Subcutaneous abdominal adipose tissue (tissue), 5 donors: ENCODE data around the gene DNAH12.
"Not testable (repeated sequence)": the region's sequence is repeated elsewhere in the genome, so short reads cannot be mapped to it uniquely, and the experiment has no call there.

Source experiments
- H3K27ac ChIP-seq: one replicate; pipeline ENCODE4 v1.7.0; 2013; ENCODE audit warnings: low read depth, mild to moderate bottlenecking, inconsistent platforms, low read length, moderate library complexity
- H3K27me3 ChIP-seq, 5 donors: one replicate each; pipeline ENCODE4 v1.7.0; 2013; ENCODE audit warnings: low read length in 5 of 5, inconsistent platforms in 1 of 5; ENCODE audit not compliant: control insufficient read depth in 5 of 5, insufficient read depth in 4 of 5
- H3K36me3 ChIP-seq, 5 donors: one replicate each; pipeline ENCODE4 v1.7.0; 2013; ENCODE audit warnings: low read length in 5 of 5; ENCODE audit not compliant: control insufficient read depth in 5 of 5, insufficient read depth in 5 of 5
- H3K4me1 ChIP-seq, 5 donors: one replicate each; pipeline ENCODE4 v1.7.0; 2013; ENCODE audit warnings: low read length in 5 of 5, mild to moderate bottlenecking in 3 of 5, moderate library complexity in 1 of 5; ENCODE audit not compliant: control insufficient read depth in 5 of 5, insufficient read depth in 5 of 5
- H3K4me3 ChIP-seq, 5 donors: one replicate each; pipeline ENCODE4 v1.7.0; 2013; ENCODE audit warnings: low read length in 5 of 5, low read depth in 1 of 5
- H3K9ac ChIP-seq, 5 donors: one replicate each; pipeline ENCODE4 v1.7.0; 2013; ENCODE audit warnings: low read length in 5 of 5, mild to moderate bottlenecking in 4 of 5, moderate library complexity in 3 of 5
- H3K9me3 ChIP-seq, 5 donors: one replicate each; pipeline ENCODE4 v1.7.0; 2013; ENCODE audit warnings: low read length in 5 of 5; ENCODE audit not compliant: control insufficient read depth in 5 of 5
- donor health status: healthy.
- donor health status: healthy.
- donor health status: healthy.
- donor health status: healthy.
- donor health status: healthy.

DNAH12 gene

GRCh38 chr3:57386307-57386706, 157.8 kb downstream of the DNAH12 start:
- Histone ChIP-seq H3K27me3 (no peaks in the 10 kb centered on the region), H3K36me3 (no peaks in the 10 kb centered on the region), H3K27ac (no peak overlapping the region), H3K4me1 (no peaks in the 10 kb centered on the region), H3K4me3 (no peak overlapping the region), H3K9ac (no peak overlapping the region), H3K9me3 (no peaks in the 10 kb centered on the region)

GRCh38 chr3:57385498-57385897, 158.6 kb downstream of the DNAH12 start:
- no peaks in the 10 kb centered on the region for H3K36me3 ChIP-seq
- no peaks in the 10 kb centered on the region for H3K9me3 ChIP-seq
- no peaks in the 10 kb centered on the region for H3K27me3 ChIP-seq
- no peak overlapping the region for H3K4me3 ChIP-seq
- no peaks in the 10 kb centered on the region for H3K4me1 ChIP-seq
- H3K9ac ChIP-seq, result no peak overlapping the region
- H3K27ac ChIP-seq, result no peak overlapping the region

GRCh38 chr3:57383838-57384237, 160.3 kb downstream of the DNAH12 start:
- no peaks in the 10 kb centered on the region for H3K27me3 ChIP-seq
- H3K4me3 ChIP-seq, result no peak overlapping the region
- H3K4me1 ChIP-seq, result no peaks in the 10 kb centered on the region

GRCh38 chr3:57383406-57383805, 160.7 kb downstream of the DNAH12 start:
- H3K27ac ChIP-seq, result no peak overlapping the region
- H3K4me1 ChIP-seq, result no peaks in the 10 kb centered on the region
- H3K9ac ChIP-seq, result no peak overlapping the region
- H3K36me3 ChIP-seq, result no peaks in the 10 kb centered on the region
- H3K27me3 ChIP-seq, result no peaks in the 10 kb centered on the region
- H3K9me3 ChIP-seq, result no peaks in the 10 kb centered on the region
- H3K4me3 ChIP-seq, result no peak overlapping the region

More at GRCh38 chr3:57383838-57384237, 160.3 kb downstream of the DNAH12 start:
- H3K27ac ChIP-seq, result no peak overlapping the region
- H3K9ac ChIP-seq, result no peak overlapping the region
- H3K36me3 ChIP-seq, result no peaks in the 10 kb centered on the region
- H3K9me3 ChIP-seq, result no peaks in the 10 kb centered on the region

GRCh38 chr3:57382933-57383332, 161.2 kb downstream of the DNAH12 start:
- no peaks in the 10 kb centered on the region for H3K4me1 ChIP-seq
- H3K27me3 ChIP-seq, result no peaks in the 10 kb centered on the region
- H3K9ac ChIP-seq, result no peak overlapping the region
- no peak overlapping the region for H3K4me3 ChIP-seq
- H3K9me3 ChIP-seq, result no peaks in the 10 kb centered on the region
- no peaks in the 10 kb centered on the region for H3K36me3 ChIP-seq
- no peak overlapping the region for H3K27ac ChIP-seq

GRCh38 chr3:57370341-57370740, 173.8 kb downstream of the DNAH12 start:
- Histone ChIP-seq H3K9me3 (peaks cover 2 to 10% (median 3%) of the 10 kb centered on the region in 5 donors), H3K27ac (no peak overlapping the region), H3K36me3 (no peaks in the 10 kb centered on the region), H3K4me3 (no peak overlapping the region), H3K4me1 (no peaks in the 10 kb centered on the region), H3K27me3 (no peaks in the 10 kb centered on the region), H3K9ac (no peak overlapping the region)

GRCh38 chr3:57365089-57365488, 179.1 kb downstream of the DNAH12 start:
- H3K9me3 ChIP-seq, H3K27ac ChIP-seq, H3K27me3 ChIP-seq, H3K4me1 ChIP-seq, H3K36me3 ChIP-seq, H3K9ac ChIP-seq, H3K4me3 ChIP-seq: not testable (repeated sequence)

GRCh38 chr3:57356275-57356674, 187.9 kb downstream of the DNAH12 start:
- H3K27me3 ChIP-seq, H3K9ac ChIP-seq, H3K4me1 ChIP-seq, H3K36me3 ChIP-seq, H3K4me3 ChIP-seq, H3K27ac ChIP-seq, H3K9me3 ChIP-seq: not testable (repeated sequence)

GRCh38 chr3:57354768-57355167, 189.4 kb downstream of the DNAH12 start:
- H3K9me3 ChIP-seq, result no peaks in the 10 kb centered on the region
- H3K4me3 ChIP-seq, result no peak overlapping the region
- no peaks in the 10 kb centered on the region for H3K36me3 ChIP-seq
- no peaks in the 10 kb centered on the region for H3K27me3 ChIP-seq
- no peak overlapping the region for H3K27ac ChIP-seq
- H3K4me1 ChIP-seq, result no peaks in the 10 kb centered on the region
- no peak overlapping the region for H3K9ac ChIP-seq

- H3K27ac ChIP-seq, result no peak overlapping the region
- no peaks in the 10 kb centered on the region for H3K36me3 ChIP-seq
- H3K4me3 ChIP-seq, result no peak overlapping the region
- H3K9ac ChIP-seq, result no peak overlapping the region
- no peaks in the 10 kb centered on the region for H3K27me3 ChIP-seq
- no peaks in the 10 kb centered on the region for H3K4me1 ChIP-seq
- H3K9me3 ChIP-seq, result no peaks in the 10 kb centered on the region
Observed at GRCh38 chr3:57350271-57350670, 193.9 kb downstream of the DNAH12 start.

- H3K27ac ChIP-seq, H3K27me3 ChIP-seq, H3K36me3 ChIP-seq: not testable (repeated sequence)
Observed at GRCh38 chr3:57339071-57339642, 205.0 kb downstream of the DNAH12 start.

More at GRCh38 chr3:57339071-57339642, 205.0 kb downstream of the DNAH12 start:
- not testable (repeated sequence) for H3K9ac ChIP-seq, H3K9me3 ChIP-seq, H3K4me3 ChIP-seq, H3K4me1 ChIP-seq
